ENCODE results near the gene RUFY4. TPM values are rescaled to one million over a fixed set of nuclear protein-coding genes. Genes with fewer than 3 reads are reported as not detected.

The RUFY4 gene
- total RNA-seq, 1 donor from 2014 or later: not detected

- H4K20me1 ChIP-seq (ENCODE audit: insufficient read depth, low read length): no peaks in the 10 kb centered on the region
- H3K27me3 Mint-ChIP-seq (ENCODE audit: low read depth, unreplicated experiment): peaks cover 50% of the 10 kb centered on the region
- peaks cover 17% of the 10 kb centered on the region for H3K4me1 Mint-ChIP-seq (ENCODE audit: low read depth, unreplicated experiment)
- H3K4me2 ChIP-seq (ENCODE audit: low read length): no peak overlapping the region
- H3K4me3 ChIP-seq (ENCODE audit: insufficient read depth, low read depth, low read length): no peak overlapping the region
- no peaks in the 10 kb centered on the region for H3K36me3 ChIP-seq (ENCODE audit: insufficient read depth, low read length)
- no peaks in the 10 kb centered on the region for H3K9me3 ChIP-seq (ENCODE audit: insufficient read depth, low read depth, low read length)
- FAIRE-seq (no peak), DNase-seq (ENCODE audit: low read depth) (no peak)
- H3K9me3 Mint-ChIP-seq (ENCODE audit: unreplicated experiment): no peaks in the 10 kb centered on the region
- TF ChIP-seq CTCF (IDR thresholded peaks at IDR 0.05; ENCODE audit: insufficient read depth, low read depth, low read length) (no peak), EZH2 (IDR thresholded peaks at IDR 0.05; ENCODE audit: insufficient read depth, low read length) (no peak)
- no peaks in the 10 kb centered on the region for H3K4me1 ChIP-seq (ENCODE audit: insufficient read depth, low read length)
- no peaks in the 10 kb centered on the region for H3K27me3 ChIP-seq (ENCODE audit: insufficient read depth, low read length)
- H3K27ac Mint-ChIP-seq (ENCODE audit: unreplicated experiment): no peak overlapping the region
- no peak overlapping the region for H3K9ac ChIP-seq (ENCODE audit: low read length)
- H3K4me3 Mint-ChIP-seq (ENCODE audit: unreplicated experiment): no peak overlapping the region
- H3K27ac ChIP-seq (ENCODE audit: low read depth, low read length): no peak overlapping the region
- H2AFZ ChIP-seq (ENCODE audit: low read depth, low read length): no peak overlapping the region
- H3K79me2 ChIP-seq (ENCODE audit: insufficient read depth, low read length): no peaks in the 10 kb centered on the region
- peaks cover 3% of the 10 kb centered on the region for H3K36me3 Mint-ChIP-seq (ENCODE audit: low read depth, unreplicated experiment)
Measured at GRCh38 chr2:218022131-218022850, 46.8 kb upstream of the RUFY4 start.

- Histone ChIP-seq H3K4me2 (ENCODE audit: low read length) (no peak overlapping the region), H3K4me3 (ENCODE audit: insufficient read depth, low read depth, low read length) (no peak overlapping the region), H3K9ac (ENCODE audit: low read length) (no peak overlapping the region), H4K20me1 (ENCODE audit: insufficient read depth, low read length) (no peaks in the 10 kb centered on the region), H3K36me3 (ENCODE audit: insufficient read depth, low read length) (no peaks in the 10 kb centered on the region), H3K9me3 (ENCODE audit: insufficient read depth, low read depth, low read length) (no peaks in the 10 kb centered on the region), H3K4me1 (ENCODE audit: insufficient read depth, low read length) (no peaks in the 10 kb centered on the region), H3K27me3 (ENCODE audit: insufficient read depth, low read length) (no peaks in the 10 kb centered on the region), H3K27ac (ENCODE audit: low read depth, low read length) (no peak overlapping the region), H2AFZ (ENCODE audit: low read depth, low read length) (no peak overlapping the region), H3K79me2 (ENCODE audit: insufficient read depth, low read length) (no peaks in the 10 kb centered on the region)
- DNase-seq (ENCODE audit: low read depth) (no peak), FAIRE-seq (no peak)
- H3K27ac Mint-ChIP-seq (ENCODE audit: unreplicated experiment): no peak overlapping the region
- H3K9me3 Mint-ChIP-seq (ENCODE audit: unreplicated experiment): no peaks in the 10 kb centered on the region
- H3K4me1 Mint-ChIP-seq (ENCODE audit: low read depth, unreplicated experiment): peaks cover 11% of the 10 kb centered on the region
- H3K4me3 Mint-ChIP-seq (ENCODE audit: unreplicated experiment): no peak overlapping the region
- TF ChIP-seq EZH2 (IDR thresholded peaks at IDR 0.05; ENCODE audit: insufficient read depth, low read length): no peak
- no peak for TF ChIP-seq CTCF (IDR thresholded peaks at IDR 0.05; ENCODE audit: insufficient read depth, low read depth, low read length)
- peaks cover 5% of the 10 kb centered on the region for H3K36me3 Mint-ChIP-seq (ENCODE audit: low read depth, unreplicated experiment)
- H3K27me3 Mint-ChIP-seq (ENCODE audit: low read depth, unreplicated experiment): peaks cover 49% of the 10 kb centered on the region
Measured at GRCh38 chr2:218022851-218023530, 46.1 kb upstream of the RUFY4 start.

- peaks cover 5% of the 10 kb centered on the region for H3K36me3 Mint-ChIP-seq (ENCODE audit: low read depth, unreplicated experiment)
- Histone ChIP-seq H3K9ac (ENCODE audit: low read length) (no peak overlapping the region), H4K20me1 (ENCODE audit: insufficient read depth, low read length) (no peaks in the 10 kb centered on the region), H3K27ac (ENCODE audit: low read depth, low read length) (no peak overlapping the region), H3K4me2 (ENCODE audit: low read length) (no peak overlapping the region), H3K9me3 (ENCODE audit: insufficient read depth, low read depth, low read length) (no peaks in the 10 kb centered on the region), H3K36me3 (ENCODE audit: insufficient read depth, low read length) (no peaks in the 10 kb centered on the region), H3K4me1 (ENCODE audit: insufficient read depth, low read length) (no peaks in the 10 kb centered on the region), H3K4me3 (ENCODE audit: insufficient read depth, low read depth, low read length) (no peak overlapping the region), H2AFZ (ENCODE audit: low read depth, low read length) (no peak overlapping the region), H3K79me2 (ENCODE audit: insufficient read depth, low read length) (no peaks in the 10 kb centered on the region), H3K27me3 (ENCODE audit: insufficient read depth, low read length) (no peaks in the 10 kb centered on the region)
- no peaks in the 10 kb centered on the region for H3K9me3 Mint-ChIP-seq (ENCODE audit: unreplicated experiment)
- FAIRE-seq (no peak), DNase-seq (ENCODE audit: low read depth) (no peak)
- peaks cover 7% of the 10 kb centered on the region for H3K4me1 Mint-ChIP-seq (ENCODE audit: low read depth, unreplicated experiment)
- no peak overlapping the region for H3K4me3 Mint-ChIP-seq (ENCODE audit: unreplicated experiment)
- no peak overlapping the region for H3K27ac Mint-ChIP-seq (ENCODE audit: unreplicated experiment)
- H3K27me3 Mint-ChIP-seq (ENCODE audit: low read depth, unreplicated experiment): peaks cover 48% of the 10 kb centered on the region
- TF ChIP-seq CTCF (IDR thresholded peaks at IDR 0.05; ENCODE audit: insufficient read depth, low read depth, low read length) (no peak), EZH2 (IDR thresholded peaks at IDR 0.05; ENCODE audit: insufficient read depth, low read length) (no peak)
Measured at GRCh38 chr2:218023636-218024035, 45.4 kb upstream of the RUFY4 start.

All from astrocyte (in vitro differentiated cells and primary cell).